NCI-H1436 treated with DMSO at 0.1 percent for 48 hours (cell line): ENCODE measurements around the gene LSMEM2.
"Not testable (repeated sequence)": the region's sequence is repeated elsewhere in the genome, so short reads cannot be mapped to it uniquely, and the experiment has no call there.

Source experiments
- DNase-seq: peaks from one replicate; lab custom pipeline; 2025; lab: John Stamatoyannopoulos, UW

LSMEM2 gene

GRCh38 chr3:50278880-50279224 is at the start of gene LSMEM2:
TSS of gene LSMEM2 (plus strand) at chr3:50279087. CDS start at chr3:50279114, 27 bp downstream.
- no peak for DNase-seq

DNA sequence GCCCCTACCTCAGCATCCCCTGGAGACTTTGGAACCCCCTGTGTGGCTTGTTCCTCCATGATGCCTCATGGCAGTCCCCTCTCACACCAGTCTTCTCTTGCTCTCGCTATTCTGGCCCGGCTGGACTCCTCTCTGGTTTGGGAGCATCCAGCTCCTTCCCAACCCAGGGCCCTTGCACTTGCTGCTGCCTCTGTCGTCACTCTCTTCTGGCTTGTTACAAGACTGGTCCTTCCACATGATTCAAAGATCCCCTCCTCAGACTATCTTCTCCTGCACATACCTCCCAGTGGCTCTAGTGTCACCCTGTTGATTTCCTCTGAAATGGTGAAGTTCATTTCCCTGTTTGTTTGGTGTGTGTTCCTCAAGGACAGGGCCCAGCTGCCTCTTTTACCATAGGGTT is 49.4 kb upstream of the LSMEM2 start:
- no peak for DNase-seq

DNA sequence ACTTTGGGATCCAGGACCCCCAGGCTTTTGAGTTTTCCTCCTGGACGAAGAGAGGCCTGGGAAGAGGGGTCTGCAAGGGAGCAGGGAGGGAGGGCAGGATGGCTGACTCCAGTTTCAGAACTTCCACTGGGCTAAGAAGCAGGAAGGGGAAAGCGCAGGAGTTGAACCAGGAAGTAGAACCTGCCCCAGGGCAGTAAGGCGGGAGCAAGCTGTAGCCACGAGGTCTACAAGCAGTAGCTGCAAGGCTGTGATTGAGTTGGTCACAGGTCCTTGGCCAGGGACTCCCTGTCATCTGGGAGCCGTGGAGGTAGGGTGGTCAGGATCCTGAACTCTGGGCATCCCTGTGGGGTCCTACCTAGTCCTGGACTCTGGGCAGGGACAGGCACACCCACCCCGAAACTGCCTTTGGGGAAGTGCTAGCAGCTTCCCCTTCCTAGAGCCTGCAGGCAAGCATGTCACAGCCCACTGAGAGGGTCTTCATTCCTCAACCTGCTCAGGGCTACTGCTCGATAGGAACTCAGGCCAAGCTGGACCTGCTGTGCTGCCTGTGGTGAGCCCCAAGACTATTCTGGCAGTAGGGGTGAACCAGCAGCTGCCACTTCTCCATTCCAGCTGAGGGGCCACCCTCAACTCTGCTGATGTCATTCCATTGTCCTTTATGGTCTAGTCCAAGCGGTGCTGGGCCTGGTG is 48.6 kb upstream of the LSMEM2 start:
- no peak for DNase-seq

- DNase-seq: no peak
These were observed 48.1 kb upstream of the LSMEM2 start for GRCh38 chr3:50230794-50231125.

DNA sequence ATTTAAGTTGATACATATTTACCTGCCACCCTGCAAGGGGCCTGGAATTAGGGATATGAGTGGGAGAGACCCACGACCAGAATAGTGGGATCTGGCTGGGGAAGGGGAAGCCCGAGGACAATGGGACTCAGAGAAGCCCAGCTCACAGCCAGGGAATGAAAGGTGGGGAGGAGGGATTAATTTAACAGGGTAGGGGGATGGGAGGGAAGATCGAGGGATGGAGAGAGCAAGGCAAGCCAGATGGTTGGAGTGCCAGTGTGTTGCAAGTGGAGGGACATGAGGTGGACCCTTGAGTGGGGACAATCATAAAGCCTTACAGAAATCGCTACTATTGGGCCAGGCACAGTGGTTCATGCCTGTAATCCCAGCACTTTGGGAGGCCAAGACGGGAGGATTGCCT is 47.3 kb upstream of the LSMEM2 start:
- DNase-seq: no peak

DNA sequence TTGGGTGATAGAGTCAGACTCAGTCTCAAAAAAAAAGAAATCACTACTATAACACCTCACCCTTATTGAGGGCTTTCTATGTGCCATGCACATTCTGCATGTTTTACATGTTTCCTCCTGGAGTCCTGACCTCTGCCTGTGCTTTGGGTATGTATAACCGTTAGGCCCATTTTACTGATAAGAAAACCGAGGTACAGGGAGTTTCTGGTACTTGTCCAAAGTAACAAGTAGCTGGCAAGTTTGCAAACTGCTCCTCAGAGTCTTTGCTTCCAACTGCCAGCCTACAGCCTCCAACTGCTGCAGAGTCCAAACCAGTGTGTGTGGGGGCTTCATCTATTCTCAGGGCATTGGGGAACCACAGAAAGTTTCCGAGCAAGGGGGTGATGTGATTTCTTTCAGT is 46.6 kb upstream of the LSMEM2 start:
- no peak for DNase-seq

- no peak for DNase-seq
These were observed 45.7 kb upstream of the LSMEM2 start for GRCh38 chr3:50233176-50233575.

- DNase-seq: peak; percentile 58
These were observed 43.0 kb upstream of the LSMEM2 start, which contains the start of gene GNAI2 for GRCh38 chr3:50235716-50236483. TSS of gene GNAI2 (plus strand) at chr3:50236204. CDS start at chr3:50236336, 132 bp downstream.

- DNase-seq: no peak
These were observed 42.3 kb upstream of the LSMEM2 start for GRCh38 chr3:50236484-50237132.

DNA sequence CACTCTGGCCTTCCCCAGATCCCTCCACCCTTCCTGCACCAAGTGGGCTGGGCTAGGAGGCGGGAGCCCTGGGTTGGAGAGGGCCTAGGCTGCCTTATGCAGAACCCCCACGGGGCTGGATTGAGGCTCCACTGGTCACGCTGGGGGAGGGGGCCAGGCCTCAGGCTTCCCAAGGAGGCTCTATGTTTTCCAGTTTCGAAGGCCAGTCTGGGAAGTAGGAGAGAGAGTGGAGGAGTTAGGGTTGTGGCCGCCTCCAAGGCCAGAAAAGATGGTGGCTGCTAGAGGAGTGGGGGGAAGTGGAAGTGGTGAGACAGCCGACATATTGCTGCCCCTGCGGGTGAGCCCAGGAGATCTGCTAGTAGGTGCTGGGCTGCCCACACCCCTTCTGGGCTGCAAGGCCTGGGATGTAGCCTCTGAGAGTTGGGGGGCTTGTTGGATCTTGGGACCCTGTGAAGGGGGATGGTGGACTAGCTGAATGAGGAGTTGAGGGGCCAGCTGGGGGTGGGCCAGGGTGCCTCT is 41.7 kb upstream of the LSMEM2 start:
- DNase-seq: no peak

DNA sequence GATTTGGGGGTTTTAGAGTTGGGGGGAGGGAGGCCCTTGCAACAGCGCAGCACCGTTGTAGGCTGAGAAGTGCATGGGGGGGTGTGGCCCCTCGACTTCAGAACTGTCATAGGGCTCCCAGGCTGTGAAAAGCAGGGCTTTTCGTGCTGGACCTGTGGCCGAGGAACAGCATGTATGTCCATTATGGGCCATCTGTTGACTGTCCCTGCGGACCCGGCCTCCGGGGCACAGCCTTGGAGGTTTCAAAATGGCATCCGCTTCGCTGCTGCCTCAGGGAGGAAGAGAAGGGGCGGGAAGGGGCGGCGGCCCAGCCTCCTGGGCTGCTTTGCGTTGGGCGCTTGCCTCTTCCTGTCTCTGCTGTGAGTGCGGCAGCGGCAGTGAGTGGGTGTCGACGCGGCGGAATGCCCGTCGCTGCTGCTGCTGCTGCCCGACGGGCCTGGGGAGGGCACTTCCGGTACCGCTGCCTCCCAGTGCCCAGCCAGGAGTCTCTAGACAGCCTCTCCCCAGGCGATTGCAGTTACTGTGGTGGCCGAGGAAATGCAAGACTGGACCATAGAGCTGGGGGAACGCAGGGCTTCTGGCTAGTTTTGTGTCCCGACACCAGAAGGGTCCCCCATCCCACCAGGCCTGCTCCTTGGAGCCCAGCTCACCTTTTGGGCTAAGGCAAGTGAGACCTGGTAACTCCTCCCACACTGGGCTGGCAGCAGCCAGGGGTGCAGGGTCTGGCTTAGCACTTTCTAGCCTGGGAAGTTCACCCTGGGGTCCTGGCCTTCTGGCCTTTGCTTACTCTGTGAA is 40.9 kb upstream of the LSMEM2 start:
- DNase-seq: no peak

GRCh38 chr3:50238549-50239026 is 40.3 kb upstream of the LSMEM2 start:
- DNase-seq: no peak

GRCh38 chr3:50239649-50240048 is 39.2 kb upstream of the LSMEM2 start:
- no peak for DNase-seq

DNA sequence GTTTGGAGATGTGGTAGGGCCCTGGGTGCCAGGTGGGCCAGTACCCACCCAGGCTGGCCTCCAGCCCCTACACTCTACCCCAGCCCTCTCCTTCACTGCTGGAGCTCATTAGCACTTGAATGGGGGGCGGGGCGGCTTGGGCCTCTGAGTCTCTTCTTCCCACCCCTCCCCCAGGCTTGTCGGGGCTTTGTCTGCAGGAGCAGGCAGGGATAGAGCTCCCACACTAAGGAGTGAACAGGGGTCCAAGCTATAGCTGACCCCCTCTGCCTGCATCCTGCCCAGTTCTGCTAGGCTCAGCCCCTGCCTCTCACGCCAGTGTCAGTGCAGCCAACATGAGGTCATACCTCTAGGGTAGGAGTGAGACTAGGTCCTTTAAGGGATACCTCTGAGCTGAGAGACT is 37.7 kb upstream of the LSMEM2 start:
- no peak for DNase-seq

DNA sequence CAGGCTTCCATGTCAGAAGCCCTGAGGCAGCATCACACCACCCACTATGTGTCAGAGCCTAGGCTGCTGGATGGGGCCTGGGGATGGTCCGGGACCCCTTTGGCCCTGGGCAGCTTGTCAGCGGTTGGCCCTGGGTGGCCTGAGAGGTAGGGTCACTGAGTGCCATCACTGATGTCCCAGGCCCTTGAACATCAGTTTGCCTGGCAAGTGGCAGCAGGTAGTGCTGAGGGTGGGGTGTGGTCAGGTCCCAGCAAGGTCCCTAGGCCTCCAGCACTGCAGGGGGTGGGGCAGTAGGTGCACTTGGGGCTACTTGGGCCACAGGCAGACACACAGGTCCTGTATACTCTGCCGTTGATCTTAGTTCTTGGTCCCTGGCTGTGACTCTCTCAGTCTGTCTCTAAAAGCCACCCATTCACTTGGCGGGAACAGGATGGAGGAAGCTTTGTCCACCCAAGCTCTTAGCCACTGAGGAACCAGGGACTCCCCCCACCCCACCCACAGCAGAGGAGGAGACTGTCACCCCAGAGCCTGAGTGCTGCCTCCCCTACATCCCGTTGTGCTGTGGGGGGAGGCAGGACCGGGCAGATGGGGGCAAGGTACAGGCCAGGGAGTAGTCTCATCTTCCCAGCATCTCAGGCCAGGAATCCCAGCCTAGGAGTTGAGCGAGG is 37.0 kb upstream of the LSMEM2 start:
- DNase-seq: no peak

GRCh38 chr3:50242381-50242770 is 36.5 kb upstream of the LSMEM2 start:
- DNase-seq: no peak

DNA sequence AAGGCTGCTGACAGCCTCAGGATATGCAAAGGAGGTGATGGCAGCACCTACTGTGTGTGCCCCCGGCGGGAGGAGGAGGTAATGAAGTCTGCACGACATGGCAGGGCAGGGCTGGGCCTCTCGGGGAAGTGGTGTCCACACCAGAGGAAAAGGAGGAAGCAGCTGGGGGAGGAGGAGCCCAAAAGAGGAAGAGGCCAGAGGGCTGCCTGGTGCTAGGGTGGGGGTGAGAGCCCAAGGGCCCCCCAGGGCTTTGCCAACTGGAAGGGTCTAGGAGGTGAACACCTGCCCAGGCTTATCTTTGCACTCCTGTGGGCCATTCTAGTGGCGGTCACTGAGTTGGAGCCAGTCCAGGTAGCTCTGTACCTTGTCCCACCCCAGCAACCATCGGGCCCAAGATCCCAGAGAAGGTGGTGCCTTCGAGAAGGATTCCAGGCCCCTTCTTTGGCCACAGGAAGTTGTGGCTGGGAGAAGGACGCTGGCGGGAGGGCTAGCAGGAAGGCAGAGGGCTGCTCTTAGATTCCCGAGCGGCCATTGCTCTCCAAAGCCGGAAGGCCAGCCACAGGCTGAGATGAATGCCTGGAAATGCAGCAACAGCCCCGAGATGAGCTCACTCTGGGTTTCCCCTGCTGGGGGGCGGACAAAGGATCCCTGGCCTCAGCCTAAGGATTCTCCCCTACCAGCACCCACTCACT is 35.9 kb upstream of the LSMEM2 start:
- no peak for DNase-seq

- DNase-seq: no peak
These were observed 35.4 kb upstream of the LSMEM2 start for GRCh38 chr3:50243543-50243895.

DNA sequence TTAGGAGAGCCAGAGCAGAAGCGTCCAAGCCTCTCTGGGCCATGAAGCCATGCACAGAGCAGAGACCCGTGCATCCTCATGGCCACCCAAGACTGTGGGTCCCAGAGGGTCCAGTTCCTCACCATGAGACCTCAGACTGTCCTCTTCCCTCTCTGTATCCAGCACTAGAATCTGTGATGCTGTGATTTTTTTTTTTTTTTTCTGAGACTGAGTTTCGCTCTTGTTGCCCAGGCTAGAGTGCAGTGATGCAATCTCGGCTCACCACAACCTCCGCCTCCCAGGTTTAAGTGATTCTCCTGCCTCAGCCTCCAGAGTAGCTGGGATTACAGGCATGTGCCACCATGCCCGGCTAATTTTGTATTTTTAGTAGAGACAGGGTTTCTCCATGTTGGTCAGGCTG is 34.1 kb upstream of the LSMEM2 start:
- not testable (repeated sequence) for DNase-seq

DNA sequence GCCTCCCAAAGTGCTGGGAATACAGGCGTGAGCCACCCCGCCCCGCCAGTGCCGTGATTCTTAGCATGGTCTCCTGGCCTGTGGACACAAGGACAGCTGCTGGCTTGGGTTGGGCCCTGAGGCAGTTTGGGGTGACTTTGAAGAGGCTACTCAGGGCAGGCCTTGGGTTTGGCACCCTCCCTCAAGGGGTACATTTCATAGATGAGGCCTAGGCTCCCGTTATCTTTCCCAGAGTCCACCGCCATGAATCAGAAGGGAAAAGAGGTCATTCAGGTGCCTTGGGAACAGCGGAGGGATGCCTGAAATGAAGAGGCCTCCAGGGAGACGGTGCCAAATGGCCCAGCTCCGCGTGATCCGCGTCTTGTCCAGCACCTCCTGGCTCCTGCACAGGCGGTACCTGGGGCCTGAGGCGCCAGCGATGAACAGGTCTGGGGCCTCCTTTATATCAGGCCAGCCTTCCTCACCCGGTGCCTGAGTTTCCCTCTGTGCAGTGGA is 33.6 kb upstream of the LSMEM2 start:
- DNase-seq: no peak
